ENCODE measurements around the gene SERBP1.
"Not testable (repeated sequence)": the region's sequence is repeated elsewhere in the genome, so short reads cannot be mapped to it uniquely, and the experiment has no call there.

SERBP1 gene

GRCh38 chr1:67430358-67431155 is at the start of gene SERBP1:
Gene SERBP1, minus strand, starts transcription at chr1:67430402. Its CDS starts 102 bp downstream, at chr1:67430300.
- peak; percentile 94 for DNase-seq

GRCh38 chr1:67479146-67479891 is 49.1 kb upstream of the SERBP1 start:
- DNase-seq = no peak

GRCh38 chr1:67476906-67477305 is 46.7 kb upstream of the SERBP1 start:
- DNase-seq = no peak

GRCh38 chr1:67476006-67476482 is 45.8 kb upstream of the SERBP1 start:
- DNase-seq = no peak

- DNase-seq = peak; percentile 59
Observed at GRCh38 chr1:67472056-67472455, 41.9 kb upstream of the SERBP1 start.

GRCh38 chr1:67469431-67469830 is 39.2 kb upstream of the SERBP1 start:
- no peak for DNase-seq

GRCh38 chr1:67468066-67468718 is 38.0 kb upstream of the SERBP1 start:
- DNase-seq = no peak

- no peak for DNase-seq
Observed at GRCh38 chr1:67465375-67465774, 35.2 kb upstream of the SERBP1 start.

- peak; percentile 88 for DNase-seq
Observed at GRCh38 chr1:67464746-67465145, 34.5 kb upstream of the SERBP1 start.

GRCh38 chr1:67464058-67464457 is 33.9 kb upstream of the SERBP1 start:
- DNase-seq = no peak

- peak; percentile 94 for DNase-seq
Observed at GRCh38 chr1:67463298-67463955, 33.2 kb upstream of the SERBP1 start.

GRCh38 chr1:67460676-67461500 is 30.7 kb upstream of the SERBP1 start:
- DNase-seq = no peak

- peak; percentile 25 for DNase-seq
Observed at GRCh38 chr1:67459068-67459467, 28.9 kb upstream of the SERBP1 start.

GRCh38 chr1:67458663-67459062 is 28.5 kb upstream of the SERBP1 start:
- DNase-seq = no peak

- DNase-seq = no peak
Observed at GRCh38 chr1:67457247-67457646, 27.0 kb upstream of the SERBP1 start.

- no peak for DNase-seq
Observed at GRCh38 chr1:67451815-67452214, 21.6 kb upstream of the SERBP1 start.

- no peak for DNase-seq
Observed at GRCh38 chr1:67451356-67451755, 21.2 kb upstream of the SERBP1 start.

GRCh38 chr1:67446893-67447292 is 16.7 kb upstream of the SERBP1 start:
- no peak for DNase-seq

GRCh38 chr1:67446014-67446413 is 15.8 kb upstream of the SERBP1 start:
- DNase-seq = not testable (repeated sequence)

GRCh38 chr1:67441739-67442281 is 11.6 kb upstream of the SERBP1 start:
- no peak for DNase-seq

- DNase-seq = peak; percentile 25
Observed at GRCh38 chr1:67441183-67441582, 11.0 kb upstream of the SERBP1 start.

- DNase-seq = no peak
Observed at GRCh38 chr1:67440339-67440738, 10.1 kb upstream of the SERBP1 start.
